Measurements from ENCODE around the gene FCAMR.

Gene FCAMR

DNA sequence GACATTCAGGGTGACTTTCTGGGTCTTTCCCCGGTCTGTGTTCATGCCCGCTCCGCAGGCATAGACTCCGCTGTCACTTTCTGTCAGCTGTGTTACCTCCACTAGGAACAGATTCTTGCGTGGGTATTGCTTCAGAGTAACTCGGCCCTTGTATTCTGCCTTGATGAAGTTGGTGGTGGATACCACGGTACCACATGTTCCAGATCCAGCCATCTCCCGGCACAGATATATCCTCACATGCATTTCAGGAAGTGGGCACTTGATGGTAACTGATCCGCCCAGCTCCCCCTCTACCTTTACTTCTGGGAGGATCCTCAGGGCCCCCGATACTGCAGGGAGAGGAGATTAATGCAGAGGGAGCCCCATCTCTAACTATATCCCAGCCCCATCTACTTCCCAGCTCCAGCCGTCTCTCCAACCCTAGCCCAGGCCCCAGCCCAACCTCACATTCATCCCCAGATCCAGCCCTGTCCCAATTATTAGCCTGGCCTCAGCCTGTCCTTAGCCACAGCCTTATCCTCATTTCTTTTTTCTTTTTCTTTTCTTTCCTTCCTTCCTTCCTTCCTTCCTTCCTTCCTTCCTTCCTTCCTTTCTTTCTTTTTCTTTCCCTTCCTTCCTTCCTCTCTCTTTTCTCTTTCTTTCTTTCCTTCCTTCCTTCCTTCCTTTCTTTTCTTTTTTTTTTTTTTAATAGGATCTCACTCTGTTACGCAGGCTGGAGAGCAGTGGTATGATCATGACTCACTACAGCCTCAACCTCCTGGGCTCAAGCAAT, 56.3 kb downstream of the FCAMR start:
- Histone ChIP-seq H3K4me2 (ENCODE audit: low read length) (no peak overlapping the region), H3K4me1 (ENCODE audit: control insufficient read depth, insufficient read depth, low read length) (peaks cover 9% of the 10 kb centered on the region), H3K4me3 (ENCODE audit: low read length) (no peak overlapping the region), H3K9ac (ENCODE audit: low read depth, low read length) (no peak overlapping the region), H3K36me3 (ENCODE audit: insufficient read depth, low read length) (no peaks in the 10 kb centered on the region), H3K9me3 (replicated peaks; ENCODE audit: low read length) (no peaks in the 10 kb centered on the region), H3K27me3 (ENCODE audit: control insufficient read depth, insufficient read depth, low read length) (peaks cover 37% of the 10 kb centered on the region)

DNA sequence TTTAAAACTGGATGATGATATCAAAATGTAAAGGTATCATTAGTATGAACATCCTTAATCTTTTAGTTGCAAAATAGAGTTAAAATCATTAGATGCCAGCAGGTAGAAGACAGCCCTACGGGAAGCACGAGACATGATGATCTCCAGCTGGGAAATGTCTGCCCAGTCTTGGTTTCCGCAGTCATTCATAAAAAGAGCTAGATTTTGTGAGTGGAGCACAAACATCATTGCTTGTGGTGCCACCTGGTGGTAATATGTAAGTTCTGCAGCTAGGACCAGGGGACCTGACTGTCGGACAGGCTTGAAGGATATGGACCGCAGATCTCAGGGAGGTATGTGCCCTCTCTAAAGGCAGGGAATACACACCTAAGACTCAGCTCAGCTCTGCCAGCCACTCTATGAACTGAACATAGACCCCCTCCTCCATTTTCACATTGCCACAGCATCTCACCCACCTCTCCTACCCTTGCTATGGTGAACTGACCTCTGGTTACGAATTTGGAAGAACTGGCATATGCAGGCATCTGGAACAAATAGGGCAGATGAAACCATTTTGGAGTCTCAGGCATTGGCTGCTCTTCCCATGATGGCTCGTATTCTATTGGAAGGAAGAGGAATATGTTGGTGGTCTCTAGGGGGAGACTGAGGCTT, 57.7 kb downstream of the FCAMR start:
- H3K27me3 ChIP-seq (ENCODE audit: control insufficient read depth, insufficient read depth, low read length), result peaks cover 39% of the 10 kb centered on the region
- H3K4me3 ChIP-seq (ENCODE audit: low read length), result no peak overlapping the region
- no peak overlapping the region for H3K9ac ChIP-seq (ENCODE audit: low read depth, low read length)
- peaks cover 10% of the 10 kb centered on the region for H3K4me1 ChIP-seq (ENCODE audit: control insufficient read depth, insufficient read depth, low read length)
- H3K36me3 ChIP-seq (ENCODE audit: insufficient read depth, low read length), result no peaks in the 10 kb centered on the region
- H3K9me3 ChIP-seq (replicated peaks; ENCODE audit: low read length), result no peaks in the 10 kb centered on the region
- no peak overlapping the region for H3K4me2 ChIP-seq (ENCODE audit: low read length)

GRCh38 chr1:206911064-206911663, 59.1 kb downstream of the FCAMR start:
- Histone ChIP-seq H3K9me3 (replicated peaks; ENCODE audit: low read length) (no peaks in the 10 kb centered on the region), H3K4me1 (ENCODE audit: control insufficient read depth, insufficient read depth, low read length) (peaks cover 10% of the 10 kb centered on the region), H3K36me3 (ENCODE audit: insufficient read depth, low read length) (no peaks in the 10 kb centered on the region), H3K4me2 (ENCODE audit: low read length) (no peak overlapping the region), H3K9ac (ENCODE audit: low read depth, low read length) (no peak overlapping the region), H3K27me3 (ENCODE audit: control insufficient read depth, insufficient read depth, low read length) (peaks cover 29% of the 10 kb centered on the region), H3K4me3 (ENCODE audit: low read length) (no peak overlapping the region)

DNA sequence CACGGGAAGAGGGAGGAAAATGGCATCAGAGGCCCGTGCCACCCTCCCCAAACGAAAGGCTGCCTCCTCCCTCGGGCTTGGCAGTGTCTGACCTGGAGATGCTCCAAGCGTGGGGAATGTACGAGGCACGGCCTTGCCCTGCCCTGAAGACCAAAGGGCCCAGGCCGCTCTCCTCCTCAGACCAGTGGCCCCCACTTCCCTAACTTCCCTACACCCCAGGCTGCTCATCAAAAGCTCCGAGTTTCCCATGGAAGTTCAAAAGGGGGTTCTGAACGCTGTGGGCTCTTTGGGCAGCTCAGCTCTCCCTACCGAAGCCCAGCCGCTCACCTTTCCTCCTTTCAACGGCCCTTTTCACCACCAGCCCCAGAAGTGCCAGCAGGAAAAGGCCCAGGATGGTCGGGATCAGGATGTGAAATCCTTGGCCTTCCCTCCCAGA, 60.4 kb downstream of the FCAMR start:
- H3K4me3 ChIP-seq (ENCODE audit: low read length), result peak overlapping the region; percentile 69
- H3K4me2 ChIP-seq (ENCODE audit: low read length), result peak overlapping the region; percentile 88
- peak overlapping the region; percentile 63 for H3K9ac ChIP-seq (ENCODE audit: low read depth, low read length)
- H3K27me3 ChIP-seq (ENCODE audit: control insufficient read depth, insufficient read depth, low read length), result peaks cover 18% of the 10 kb centered on the region
- H3K9me3 ChIP-seq (replicated peaks; ENCODE audit: low read length), result no peaks in the 10 kb centered on the region
- H3K36me3 ChIP-seq (ENCODE audit: insufficient read depth, low read length), result no peaks in the 10 kb centered on the region
- peaks cover 20% of the 10 kb centered on the region for H3K4me1 ChIP-seq (ENCODE audit: control insufficient read depth, insufficient read depth, low read length)

GRCh38 chr1:206909161-206909882, 60.9 kb downstream of the FCAMR start:
- H3K36me3 ChIP-seq (ENCODE audit: insufficient read depth, low read length), result no peaks in the 10 kb centered on the region
- peak overlapping the region; percentile 63 for H3K9ac ChIP-seq (ENCODE audit: low read depth, low read length)

DNA sequence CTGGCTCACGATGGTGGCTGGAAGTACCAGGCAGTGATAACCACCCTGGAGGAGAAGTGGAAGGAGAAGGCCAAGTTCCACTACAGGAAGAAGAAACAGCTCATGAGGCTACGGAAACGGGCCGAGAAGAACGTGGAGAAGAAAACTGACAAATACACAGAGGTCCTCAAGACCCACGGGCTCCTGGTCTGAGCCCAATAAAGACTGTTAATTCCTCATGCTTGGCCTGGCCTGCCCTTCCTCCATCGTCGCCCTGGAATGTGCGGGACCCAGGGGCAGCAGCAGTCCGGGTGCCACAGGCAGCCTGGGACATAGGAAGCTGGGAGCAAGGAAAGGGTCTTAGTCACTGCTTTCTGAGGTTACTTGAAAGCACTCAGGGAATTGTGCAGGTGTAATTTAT, 62.2 kb downstream of the FCAMR start:
- no peak overlapping the region for H3K4me3 ChIP-seq (ENCODE audit: low read length)
- H3K9ac ChIP-seq (ENCODE audit: low read depth, low read length), result no peak overlapping the region
- H3K9me3 ChIP-seq (replicated peaks; ENCODE audit: low read length), result no peaks in the 10 kb centered on the region
- no peaks in the 10 kb centered on the region for H3K36me3 ChIP-seq (ENCODE audit: insufficient read depth, low read length)
- no peak overlapping the region for H3K4me2 ChIP-seq (ENCODE audit: low read length)
- H3K4me1 ChIP-seq (ENCODE audit: control insufficient read depth, insufficient read depth, low read length), result peaks cover 31% of the 10 kb centered on the region
- H3K27me3 ChIP-seq (ENCODE audit: control insufficient read depth, insufficient read depth, low read length), result peaks cover 8% of the 10 kb centered on the region

More at GRCh38 chr1:206909161-206909882, 60.9 kb downstream of the FCAMR start:
- peaks cover 17% of the 10 kb centered on the region for H3K27me3 ChIP-seq (ENCODE audit: control insufficient read depth, insufficient read depth, low read length)
- H3K4me2 ChIP-seq (ENCODE audit: low read length), result peak overlapping the region; percentile 88
- H3K4me3 ChIP-seq (ENCODE audit: low read length), result peak overlapping the region; percentile 69
- H3K9me3 ChIP-seq (replicated peaks; ENCODE audit: low read length), result no peaks in the 10 kb centered on the region
- H3K4me1 ChIP-seq (ENCODE audit: control insufficient read depth, insufficient read depth, low read length), result peaks cover 24% of the 10 kb centered on the region
